ENCODE measurements around the gene ABHD8.

The ABHD8 gene, protein sequence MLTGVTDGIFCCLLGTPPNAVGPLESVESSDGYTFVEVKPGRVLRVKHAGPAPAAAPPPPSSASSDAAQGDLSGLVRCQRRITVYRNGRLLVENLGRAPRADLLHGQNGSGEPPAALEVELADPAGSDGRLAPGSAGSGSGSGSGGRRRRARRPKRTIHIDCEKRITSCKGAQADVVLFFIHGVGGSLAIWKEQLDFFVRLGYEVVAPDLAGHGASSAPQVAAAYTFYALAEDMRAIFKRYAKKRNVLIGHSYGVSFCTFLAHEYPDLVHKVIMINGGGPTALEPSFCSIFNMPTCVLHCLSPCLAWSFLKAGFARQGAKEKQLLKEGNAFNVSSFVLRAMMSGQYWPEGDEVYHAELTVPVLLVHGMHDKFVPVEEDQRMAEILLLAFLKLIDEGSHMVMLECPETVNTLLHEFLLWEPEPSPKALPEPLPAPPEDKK

GRCh38 chr19:17303167-17303939 lies at the start of gene ABHD8:
Gene ABHD8, minus strand, starts transcription at chr19:17303425. Its CDS starts 1,809 bp downstream, at chr19:17301616.
- peak; percentile 87 for DNase-seq (ENCODE audit: low read depth in 3 of 3)

- no peak for DNase-seq (ENCODE audit: low read depth in 3 of 3)
Observed at GRCh38 chr19:17352608-17353280, 49.5 kb upstream of the ABHD8 start.

DNA sequence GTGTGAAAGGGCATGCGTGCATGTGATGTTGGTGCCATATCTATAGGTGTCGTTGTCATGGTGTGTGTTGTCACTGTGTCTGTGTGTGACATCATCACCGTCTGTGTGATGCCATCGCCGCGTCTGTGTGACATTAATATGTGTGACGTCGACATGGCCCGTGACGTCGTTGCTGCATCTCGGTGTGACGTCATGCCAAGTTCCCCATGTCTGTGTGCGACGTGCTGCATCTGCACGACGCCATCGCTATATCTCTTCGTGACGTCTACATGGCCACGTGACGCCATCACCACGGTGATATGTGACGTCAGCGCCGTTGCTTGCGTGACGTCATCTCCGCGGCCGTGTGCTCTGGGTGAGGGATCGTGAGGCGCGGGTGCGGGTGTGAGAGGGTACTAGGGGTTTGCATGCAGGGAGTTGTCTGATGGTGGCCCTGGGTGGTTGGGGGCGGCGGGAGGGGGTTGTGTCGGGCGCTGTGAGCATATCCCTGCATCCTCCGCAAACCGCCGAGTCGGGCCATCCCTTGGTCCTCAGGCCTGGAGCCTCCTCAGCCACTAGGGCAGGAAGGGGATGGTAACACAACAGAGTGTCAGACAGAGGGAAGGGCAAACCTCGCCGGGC lies 48.7 kb upstream of the ABHD8 start:
- no peak for DNase-seq (ENCODE audit: low read depth in 3 of 3)

DNA sequence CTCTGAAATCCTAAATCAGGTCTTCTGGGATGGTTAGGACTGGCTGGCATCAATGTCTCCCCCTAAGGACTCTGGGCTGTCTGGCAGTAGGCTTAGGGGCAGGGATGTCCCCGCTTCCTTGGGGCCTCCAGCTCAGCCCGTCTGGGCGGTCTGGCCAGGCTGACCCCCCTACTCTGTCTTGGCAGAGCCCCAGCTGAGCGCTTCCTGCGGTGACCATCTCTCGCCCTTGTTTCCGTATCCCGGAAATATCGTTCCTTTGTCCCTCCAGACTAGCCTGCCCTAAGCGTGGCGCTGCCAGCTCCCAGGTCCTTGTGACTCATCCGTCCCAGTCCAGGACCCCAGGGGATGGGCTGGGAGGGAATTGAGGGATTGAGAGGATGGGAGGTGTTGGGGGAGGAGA lies 45.5 kb upstream of the ABHD8 start:
- no peak for DNase-seq (ENCODE audit: low read depth in 3 of 3)

DNA sequence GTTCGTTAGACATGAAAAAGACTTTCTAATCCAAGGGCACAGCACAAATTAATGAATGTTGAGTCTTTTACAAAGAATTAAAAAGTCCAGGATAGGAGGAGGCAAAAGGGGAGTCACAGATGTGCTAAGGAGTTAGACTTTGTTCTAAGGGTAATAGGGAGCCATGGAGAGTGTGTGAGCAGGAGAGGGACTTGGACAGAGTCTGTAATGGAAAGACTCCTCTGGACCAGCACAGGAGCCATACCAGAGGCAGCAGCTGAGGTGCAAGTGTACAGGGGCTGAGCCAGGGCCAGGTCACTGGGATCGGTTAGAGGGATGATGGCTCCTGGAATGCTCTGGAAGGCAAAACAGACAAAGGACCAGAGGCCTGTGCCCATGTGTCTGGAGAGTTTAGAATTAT lies 44.7 kb upstream of the ABHD8 start:
- no peak for DNase-seq (ENCODE audit: low read depth in 3 of 3)

- no peak for DNase-seq (ENCODE audit: low read depth in 3 of 3)
Observed at GRCh38 chr19:17347361-17347760, 44.1 kb upstream of the ABHD8 start.

DNA sequence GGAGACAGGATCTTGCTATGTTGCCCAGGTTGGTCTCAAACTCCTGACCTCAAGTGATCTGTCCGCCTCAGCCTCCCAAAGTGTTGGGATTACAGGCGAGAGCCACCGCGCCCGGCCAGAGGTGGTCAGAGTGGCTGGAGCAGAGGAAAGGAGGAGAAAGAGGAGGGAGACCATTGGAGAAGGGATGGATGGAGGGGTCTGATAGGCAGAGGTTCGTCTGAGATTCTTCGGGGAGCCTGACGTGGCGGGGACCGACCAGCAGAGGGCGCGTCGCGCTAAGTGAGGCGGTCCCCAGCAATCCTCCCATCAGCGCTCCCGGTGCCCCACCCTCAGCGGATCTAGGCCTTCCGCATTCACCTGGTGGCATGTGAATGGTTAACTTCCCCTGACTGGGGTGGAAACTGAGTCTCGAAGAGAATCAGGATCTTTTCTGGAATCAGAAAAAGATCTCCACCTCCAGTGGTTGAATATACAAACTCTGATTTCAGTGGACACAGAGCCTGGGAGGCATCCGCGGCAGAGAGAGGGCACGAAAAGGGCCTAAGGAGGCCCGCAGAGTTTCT lies 43.0 kb upstream of the ABHD8 start:
- DNase-seq (ENCODE audit: low read depth in 3 of 3): peak; percentile 55 to 70 (median 66)

DNA sequence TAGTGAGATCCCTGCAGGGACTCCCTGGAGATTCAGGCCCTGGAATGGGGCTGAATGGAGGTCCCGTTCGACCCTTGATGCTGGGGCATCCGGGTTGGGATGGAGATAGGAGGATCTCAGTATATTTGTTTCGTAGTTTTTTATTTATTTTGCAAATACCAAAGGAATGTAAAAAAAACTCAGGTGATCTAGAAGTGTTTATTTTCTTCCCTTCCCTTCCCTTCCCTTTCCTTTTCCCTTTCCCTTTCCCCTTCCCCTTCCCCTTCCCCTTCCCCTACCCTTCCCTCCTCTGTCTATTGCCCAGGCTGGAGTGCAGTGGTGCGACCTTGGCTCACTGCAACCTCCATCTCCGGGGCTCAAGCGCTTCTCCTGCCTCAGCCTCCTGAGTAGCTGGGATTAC lies 38.6 kb upstream of the ABHD8 start:
- DNase-seq (ENCODE audit: low read depth in 3 of 3): no peak

GRCh38 chr19:17341386-17341785 lies 38.2 kb upstream of the ABHD8 start:
- no peak for DNase-seq (ENCODE audit: low read depth in 3 of 3)

DNA sequence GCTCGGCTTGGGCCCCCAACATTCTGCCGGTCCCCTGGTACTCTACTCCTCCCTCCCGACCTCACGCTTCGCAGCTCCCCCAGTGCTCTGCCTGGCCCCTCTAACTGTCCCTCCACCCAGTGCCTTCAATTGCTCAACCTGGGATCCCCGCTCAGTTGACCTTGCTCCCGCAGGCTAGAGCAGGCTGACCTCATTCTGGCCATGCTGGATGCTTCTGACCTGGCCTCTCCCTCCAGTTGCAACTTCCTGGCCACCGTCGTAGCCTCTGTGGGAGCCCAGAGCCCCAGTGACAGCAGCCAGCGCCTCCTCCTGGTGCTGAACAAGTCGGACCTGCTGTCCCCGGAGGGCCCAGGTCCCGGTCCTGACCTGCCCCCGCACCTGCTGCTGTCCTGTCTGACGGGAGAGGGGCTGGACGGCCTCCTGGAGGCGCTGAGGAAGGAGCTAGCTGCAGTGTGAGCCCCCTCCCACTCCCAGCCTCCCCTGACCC lies 37.7 kb upstream of the ABHD8 start:
- DNase-seq (ENCODE audit: low read depth in 3 of 3): no peak

GRCh38 chr19:17340302-17340870 lies 37.2 kb upstream of the ABHD8 start:
- DNase-seq (ENCODE audit: low read depth in 3 of 3): no peak

GRCh38 chr19:17339088-17339741 lies 36.0 kb upstream of the ABHD8 start:
- peak in 1 of 3 experiments; percentile 36 for DNase-seq (ENCODE audit: low read depth in 3 of 3)

DNA sequence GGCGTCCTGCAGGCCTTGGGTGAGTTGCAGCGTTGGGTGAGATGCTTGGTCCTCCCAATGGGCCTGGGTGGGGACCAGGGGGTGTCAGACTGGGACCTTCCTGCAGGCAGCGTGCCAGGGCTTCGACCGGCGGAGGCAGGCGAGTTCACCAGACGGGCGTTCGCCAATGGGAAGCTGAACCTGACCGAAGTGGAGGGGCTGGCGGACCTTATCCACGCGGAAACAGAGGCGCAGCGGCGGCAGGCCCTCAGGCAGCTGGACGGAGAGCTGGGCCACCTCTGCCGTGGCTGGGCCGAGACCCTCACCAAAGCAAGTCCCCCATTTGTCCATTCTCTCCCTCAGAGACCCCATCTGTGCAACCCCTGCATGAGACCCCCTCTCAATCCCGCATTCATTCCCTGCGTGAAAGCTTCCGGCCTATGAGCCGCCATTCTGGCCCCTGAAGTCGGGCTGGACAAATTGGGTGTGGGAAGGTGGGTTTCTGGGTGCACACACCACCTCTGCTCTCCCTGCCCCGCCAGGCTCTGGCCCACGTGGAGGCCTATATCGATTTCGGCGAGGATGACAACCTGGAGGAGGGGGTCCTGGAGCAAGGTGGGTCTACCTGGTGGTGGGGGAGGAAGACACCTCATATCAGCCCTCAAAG lies 35.3 kb upstream of the ABHD8 start:
- no peak for DNase-seq (ENCODE audit: low read depth in 3 of 3)

- no peak for DNase-seq (ENCODE audit: low read depth in 3 of 3)
Observed at GRCh38 chr19:17337675-17338432, 34.6 kb upstream of the ABHD8 start.

- peak; percentile 92 to 94 (median 92) for DNase-seq (ENCODE audit: low read depth in 3 of 3)
Observed at GRCh38 chr19:17336872-17337674, 33.8 kb upstream of the ABHD8 start, which contains the start of gene GTPBP3. Gene GTPBP3, plus strand, starts transcription at chr19:17337553. Its CDS starts 59 bp downstream, at chr19:17337612.

GRCh38 chr19:17335575-17335974 lies 32.4 kb upstream of the ABHD8 start:
- no peak for DNase-seq (ENCODE audit: low read depth in 3 of 3)

GRCh38 chr19:17334414-17335409 lies 31.5 kb upstream of the ABHD8 start, which contains the start of gene ANO8:
Gene ANO8, minus strand, starts transcription at chr19:17334855. Its CDS starts 185 bp downstream, at chr19:17334670.
- DNase-seq (ENCODE audit: low read depth in 3 of 3): peak; percentile 90 to 96 (median 94)

Data from stimulated activated CD4-positive, alpha-beta T cell treated with anti-CD3 and anti-CD28 coated beads, TNF-alpha, amount 100 ng/mL, for 4 hours (primary cell).